Measurements from ENCODE around the gene ATP11A.

ATP11A gene

DNA sequence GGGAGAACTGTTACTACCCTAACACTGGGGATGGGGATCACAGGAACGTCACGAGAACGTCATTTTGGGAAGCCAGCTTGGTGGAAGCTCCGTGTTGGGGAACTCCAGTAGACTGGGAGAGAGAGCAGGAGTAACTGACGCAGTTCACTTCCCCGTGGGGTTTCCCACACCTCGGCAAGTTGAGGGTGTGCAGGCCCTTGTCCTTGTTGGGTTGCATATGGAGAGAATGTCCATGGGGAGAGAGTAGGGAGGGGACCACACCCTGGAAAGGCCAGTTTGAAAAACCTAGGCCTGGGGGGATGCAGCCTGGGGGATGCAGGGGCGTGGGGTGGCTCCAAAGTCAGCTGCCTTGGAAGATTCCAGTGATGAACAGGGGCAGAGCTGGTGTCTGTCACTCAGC lies 228.4 kb downstream of the ATP11A start:
- DNase-seq, result no peak

DNA sequence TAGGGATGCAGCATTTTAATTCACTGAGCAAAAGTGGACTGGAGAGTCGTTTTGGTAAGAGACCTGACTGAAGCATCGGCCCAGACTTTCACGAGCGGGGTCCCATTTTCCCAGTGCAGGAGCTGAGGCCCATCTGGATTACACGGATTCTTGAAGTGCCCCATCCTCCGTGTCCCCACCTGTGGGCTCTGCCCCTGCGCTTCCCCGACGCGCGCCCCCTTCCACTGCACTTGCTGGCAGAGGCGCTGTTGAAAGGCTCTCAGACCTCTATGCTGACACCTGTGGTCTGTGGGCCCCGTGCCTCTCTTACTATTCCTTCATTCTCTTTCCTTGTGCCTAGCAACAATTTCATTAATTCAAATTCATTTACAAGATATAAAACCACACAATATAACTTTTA lies 228.9 kb downstream of the ATP11A start:
- no peak for DNase-seq

DNA sequence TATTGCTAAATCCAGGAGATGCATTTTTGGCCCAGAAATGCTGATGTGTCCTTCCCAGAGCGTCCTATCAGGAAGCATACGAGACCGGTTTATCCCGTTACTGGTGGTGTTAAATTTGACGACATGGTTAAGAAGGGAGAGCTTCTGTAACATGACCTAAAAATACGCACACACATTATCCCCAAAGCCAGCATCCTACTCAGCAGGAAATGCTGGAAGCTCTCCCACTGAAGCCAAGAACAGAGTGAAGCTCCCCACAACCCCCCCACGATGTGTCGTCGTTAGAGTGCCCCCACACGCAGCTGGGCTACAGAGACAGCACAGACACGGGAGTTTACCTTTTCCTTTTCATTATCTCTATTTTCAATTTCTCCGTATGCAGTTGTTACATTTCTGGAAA lies 234.1 kb downstream of the ATP11A start:
- no peak for DNase-seq

DNA sequence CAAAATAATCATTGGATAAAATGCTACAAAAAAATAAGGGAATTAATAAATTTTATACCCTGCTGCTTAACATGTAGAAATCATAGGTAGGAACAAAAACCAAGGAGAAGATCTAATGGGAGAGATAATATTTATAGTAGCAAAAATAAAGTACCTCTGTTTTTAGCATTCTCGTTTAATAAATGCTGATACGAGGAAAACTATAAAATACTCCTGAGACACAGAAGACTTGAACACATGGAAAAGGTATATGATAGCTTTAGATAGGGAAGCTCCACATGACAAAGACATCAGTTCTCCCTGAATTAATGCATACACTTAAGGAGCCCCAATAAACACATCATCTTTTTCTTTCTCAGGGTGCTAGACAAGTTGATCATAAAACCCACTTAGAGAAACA lies 234.5 kb downstream of the ATP11A start:
- no peak for DNase-seq

DNA sequence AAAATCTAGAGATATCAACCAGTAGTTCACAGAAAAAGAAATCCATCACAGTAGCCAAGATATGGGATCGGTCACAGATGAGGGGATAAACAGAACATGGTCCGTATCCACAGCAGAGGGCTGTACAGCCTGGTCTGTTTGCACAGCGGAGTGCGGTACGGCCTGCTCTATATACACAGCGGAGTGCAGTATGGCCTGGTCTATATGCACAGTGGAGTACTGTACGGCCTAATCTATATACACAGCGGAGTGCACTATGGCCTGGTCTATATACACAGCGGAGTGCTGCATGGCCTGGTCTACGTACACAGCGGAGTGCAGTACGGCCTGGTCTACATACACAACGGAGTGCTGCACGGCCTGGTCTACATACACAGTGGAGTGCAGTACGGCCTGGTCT lies 236.2 kb downstream of the ATP11A start:
- no peak for DNase-seq

DNA sequence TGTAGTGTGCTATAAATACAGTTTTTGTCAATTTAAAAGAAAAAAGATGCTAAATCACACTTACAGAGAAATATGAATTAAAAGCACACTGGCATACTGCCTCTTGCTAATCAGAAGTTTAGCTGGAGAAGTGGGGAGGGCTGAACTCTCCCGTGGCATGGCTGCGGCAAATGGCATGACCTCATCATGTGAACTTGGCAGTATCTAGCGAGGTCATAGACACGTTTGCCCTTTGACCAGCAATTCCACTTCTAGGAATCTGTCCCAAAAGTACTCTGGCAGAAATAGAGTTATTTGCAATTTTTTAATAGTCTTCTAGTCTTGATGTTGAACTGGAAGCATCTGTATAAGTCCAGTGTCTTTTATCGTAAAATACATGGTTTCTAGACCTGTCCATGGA lies 237.2 kb downstream of the ATP11A start:
- no peak for DNase-seq

DNA sequence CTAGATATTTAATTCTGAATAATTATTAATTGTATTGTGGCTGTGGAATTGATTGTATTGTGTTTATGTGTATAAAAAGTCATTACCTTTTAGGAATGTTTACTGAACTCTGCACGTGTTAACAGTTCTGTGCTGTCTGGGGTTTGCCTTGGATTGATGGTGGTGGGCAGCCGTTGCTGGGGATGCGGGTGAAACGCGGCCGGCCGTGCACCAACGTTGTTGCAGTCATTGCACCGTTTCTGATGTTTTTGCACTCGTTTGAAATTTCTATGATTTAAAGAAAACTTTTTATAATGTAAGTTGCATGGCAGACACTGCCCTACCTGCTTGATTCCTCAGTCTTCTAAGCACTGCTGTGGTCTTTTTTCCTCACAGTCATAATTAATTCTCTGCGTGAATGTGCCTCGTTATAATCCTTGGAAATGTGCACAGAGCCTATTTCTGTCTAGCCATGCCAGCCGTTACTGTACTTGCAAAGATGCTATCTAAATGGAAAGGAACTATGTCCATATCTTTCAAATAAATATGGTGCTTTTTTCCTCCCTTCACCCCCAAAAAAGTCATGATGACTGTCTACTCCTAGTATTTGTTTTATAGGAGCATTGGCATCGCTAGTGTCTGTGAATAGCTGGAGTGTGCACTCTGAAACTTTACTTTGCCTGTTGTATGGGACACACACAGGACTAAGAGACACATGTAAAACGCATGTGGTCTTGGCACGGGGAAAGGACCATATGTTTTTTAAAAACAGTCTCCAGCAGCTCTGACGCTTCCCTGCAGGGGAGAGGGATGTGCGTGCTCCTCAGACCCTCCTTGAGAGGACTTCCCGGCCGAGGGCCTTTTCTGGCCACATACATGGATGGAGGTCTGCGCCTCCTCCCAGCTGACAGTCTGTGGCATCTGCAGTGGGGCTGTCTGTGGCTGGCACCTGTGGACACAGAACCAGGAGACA lies 238.5 kb downstream of the ATP11A start:
- no peak for DNase-seq

DNA sequence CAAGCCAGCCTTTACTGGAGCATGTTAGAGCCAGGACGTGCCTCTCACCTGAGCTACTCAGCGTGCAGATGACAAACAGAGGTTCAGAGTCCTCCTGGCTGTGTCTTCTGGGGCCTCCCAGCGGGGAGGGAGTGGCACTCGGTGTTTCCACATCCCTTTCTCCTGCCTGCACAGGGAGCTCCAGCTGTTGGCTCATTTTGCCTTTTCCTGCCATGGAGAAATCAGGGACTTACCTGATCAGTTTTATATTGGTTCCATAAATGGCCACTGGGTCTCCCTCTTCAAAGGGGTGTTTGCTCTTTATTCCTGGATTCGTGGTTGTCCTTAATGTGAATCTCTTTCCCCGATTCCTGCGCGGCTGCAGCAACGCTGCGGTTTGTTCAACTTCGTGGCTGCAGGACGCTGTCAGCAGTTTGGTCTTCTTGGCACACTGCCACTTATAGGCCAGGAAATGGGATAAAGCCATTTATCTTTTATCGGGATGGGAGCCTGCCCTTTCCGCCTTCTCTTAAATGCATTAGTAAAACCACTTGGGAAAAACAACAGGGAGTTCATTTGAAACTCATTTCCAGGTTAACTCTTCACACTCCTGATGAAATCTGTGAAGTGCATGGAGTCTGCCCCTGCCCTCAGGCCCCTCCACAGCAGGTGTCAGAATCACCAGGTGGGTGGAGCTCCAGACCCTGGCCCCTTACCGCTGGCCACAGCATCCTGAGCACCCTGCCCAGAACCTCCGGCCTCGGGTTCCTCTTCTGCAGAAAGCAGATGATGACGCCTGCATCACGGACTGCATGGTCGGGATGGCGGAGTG lies 239.3 kb downstream of the ATP11A start:
- DNase-seq, result peak; percentile 32

DNA sequence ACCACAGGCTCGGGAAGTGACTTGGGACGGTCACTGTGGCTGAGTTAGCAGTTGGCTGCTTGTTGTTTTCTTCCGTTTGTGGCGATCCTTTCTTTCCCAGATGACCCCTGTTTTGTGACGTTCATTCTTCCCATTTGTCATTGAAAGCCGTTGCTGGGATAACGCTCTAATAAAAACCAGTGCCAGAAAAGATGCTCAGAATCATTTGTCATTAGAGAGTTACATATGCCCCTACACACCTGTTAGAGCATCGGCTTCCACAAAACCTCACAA lies 239.9 kb downstream of the ATP11A start:
- no peak for DNase-seq

DNA sequence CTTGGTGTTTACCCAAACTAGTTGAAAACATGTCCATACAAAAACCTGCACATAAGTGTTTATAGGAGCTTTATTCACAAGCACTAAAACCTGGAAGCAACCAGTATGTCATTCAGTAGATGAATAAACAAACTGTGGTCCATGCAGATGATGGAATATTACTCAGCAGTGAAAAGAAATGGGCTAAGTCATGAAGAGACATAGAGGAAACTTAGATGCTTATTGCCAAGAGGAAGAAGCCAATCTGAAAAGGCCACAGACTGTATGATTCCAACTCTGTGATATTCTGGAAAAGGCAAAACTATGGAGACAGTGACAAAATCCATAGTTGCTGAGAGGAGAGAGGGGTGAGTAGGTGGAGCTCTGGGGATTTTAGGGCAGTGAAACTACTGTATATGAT lies 240.4 kb downstream of the ATP11A start:
- DNase-seq, result no peak

DNA sequence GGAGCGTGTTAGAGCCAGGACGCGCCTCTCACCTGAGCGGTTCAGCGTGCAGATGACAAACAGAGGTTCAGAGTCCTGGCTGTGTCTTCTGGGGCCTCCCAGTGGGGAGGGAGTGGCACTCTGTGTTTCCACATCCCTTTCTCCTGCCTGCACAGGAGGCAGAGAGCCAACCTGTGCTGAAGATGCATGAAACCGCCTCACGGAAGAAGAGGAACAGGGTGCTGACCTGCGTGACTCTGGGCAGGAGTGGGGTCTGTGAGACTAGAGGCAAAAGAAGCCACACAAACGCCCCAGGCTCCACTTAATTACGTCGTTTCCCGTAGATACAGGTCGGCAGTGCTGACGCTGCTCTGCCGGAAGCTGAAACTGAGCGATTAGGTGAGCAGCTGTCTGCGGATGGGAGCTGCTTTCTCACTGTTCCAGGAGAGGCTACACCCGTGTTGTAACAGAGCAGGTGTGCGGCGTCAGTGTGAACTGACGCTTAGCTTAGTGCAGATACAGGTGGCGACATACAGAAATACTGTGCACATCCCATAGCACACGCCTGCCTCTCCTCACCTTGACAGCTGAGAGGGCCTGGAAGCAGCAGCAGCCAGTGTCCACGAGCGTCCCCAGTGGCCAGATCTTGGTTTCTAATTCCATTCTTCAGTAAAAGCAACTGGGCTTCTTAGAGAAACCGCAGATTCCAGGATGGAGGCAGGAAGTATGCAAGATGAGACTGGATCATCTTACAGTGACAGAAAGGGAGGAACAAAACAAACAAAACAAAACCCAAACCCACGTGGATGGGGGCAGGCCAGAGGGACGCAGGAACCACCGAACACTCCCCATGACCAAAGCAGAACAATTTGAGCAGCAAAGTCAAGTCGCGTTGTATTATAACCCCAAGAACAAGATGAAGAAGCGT lies 241.4 kb downstream of the ATP11A start:
- peak; percentile 65 for DNase-seq

DNA sequence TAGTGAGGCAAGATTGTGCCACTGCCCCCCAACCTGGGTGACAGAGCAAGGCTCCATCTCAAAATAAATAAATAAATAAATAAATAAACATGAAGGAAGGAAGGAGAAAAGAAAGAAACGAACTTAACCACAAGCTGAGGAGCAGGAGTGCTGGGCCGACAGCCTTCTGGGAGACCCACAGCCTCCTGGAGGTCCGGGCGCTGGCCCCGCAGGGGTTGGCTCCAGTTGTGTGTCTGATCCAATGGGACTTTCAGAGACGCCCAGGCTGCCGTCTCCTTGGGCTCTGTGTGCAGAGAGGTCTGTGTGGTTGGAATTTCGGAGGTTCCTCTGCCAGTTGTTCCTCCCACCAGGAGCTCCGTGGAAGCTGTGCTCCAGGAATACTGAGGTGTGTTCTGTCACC lies 243.1 kb downstream of the ATP11A start:
- DNase-seq, result no peak

DNA sequence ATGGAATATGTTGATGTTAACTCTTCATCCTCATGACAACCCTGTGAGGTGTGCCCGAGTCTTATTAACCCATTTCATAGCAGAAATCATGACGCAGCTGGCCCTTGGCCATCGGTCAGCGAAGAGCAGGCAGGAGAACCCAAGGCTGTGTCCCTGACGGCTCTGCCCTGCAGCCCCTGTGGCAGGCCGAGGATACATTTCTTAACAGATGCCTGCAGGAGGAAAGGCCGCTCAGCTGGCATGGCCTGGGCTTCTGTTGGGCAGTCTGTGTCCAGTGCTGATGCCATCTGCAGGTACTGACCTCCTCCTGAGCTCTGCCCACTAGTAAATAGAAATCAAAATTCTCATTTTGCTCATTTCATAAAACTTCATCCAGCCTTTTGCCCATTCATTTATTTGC lies 243.8 kb downstream of the ATP11A start:
- DNase-seq, result no peak

DNA sequence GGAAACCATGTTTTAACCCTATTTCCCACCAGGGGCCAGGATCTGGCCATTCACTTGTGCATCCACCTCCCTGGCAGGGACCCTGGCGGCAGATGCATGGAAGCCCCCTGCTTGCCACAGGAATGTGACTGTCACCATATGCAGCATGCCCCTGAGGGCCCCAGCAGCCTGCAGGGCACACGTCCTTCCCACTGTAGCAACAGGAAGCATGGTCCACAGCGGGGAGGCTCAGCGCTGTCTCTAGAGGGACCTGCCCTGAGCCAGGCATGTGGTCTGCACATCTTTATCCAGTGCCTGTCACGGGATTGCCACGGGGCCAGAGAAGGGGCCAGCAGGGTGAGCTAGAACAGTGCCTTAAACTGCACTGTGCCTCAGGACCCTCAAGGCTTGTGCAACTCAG lies 244.2 kb downstream of the ATP11A start:
- no peak for DNase-seq
